SK-N-SH (cell line): ENCODE measurements around the gene ADK. TPM values are rescaled to one million over a fixed set of nuclear protein-coding genes. Genes with fewer than 3 reads are reported as not detected.

Experiments used
- CTCF ChIA-PET: fragments of 300-600, 350-600 bp; formaldehyde crosslinking; extraction: SDS; loops from one replicate; lab custom pipeline; 2021; lab: Yijun Ruan, JAX
- POLR2A ChIA-PET: fragments of 350-600 bp; sonication (Branson Sonifier 250); formaldehyde crosslinking; extraction: SDS; loops from one replicate; lab custom pipeline; 2020; ENCODE audit warnings: antibody characterized with exemption, inconsistent platforms; lab: Yijun Ruan, JAX
- DNase-seq: peaks from one replicate; pipeline ENCODE4 v3.0.0; 2012
- H2AFZ ChIP-seq: fragments of 200-600 bp; sonication (generic); 2 replicates; pipeline ENCODE4 v1.8.1; 2016; ENCODE audit warnings: antibody characterized with exemption, mild to moderate bottlenecking, low read depth
- H3F3A ChIP-seq: fragments of 200-600 bp; sonication (generic); replicated peaks from 2 replicates; pipeline ENCODE3; 2016; ENCODE audit warnings: antibody characterized with exemption, mild to moderate bottlenecking; ENCODE audit not compliant: insufficient read depth
- H3K27ac ChIP-seq, 2 experiments: fragments of 200-500 bp in 1 of 2; fragments of 200-600 bp in 1 of 2; sonication (Bioruptor generic) in 1 of 2; sonication (generic), shearing (Covaris generic) in 1 of 2; 2 replicates each; pipeline versions ENCODE4 v1.5.1 to v1.6.1; 2014 to 2016; ENCODE audit warnings: low read depth in 2 of 2, inconsistent platforms in 1 of 2, low read length in 1 of 2, mild to moderate bottlenecking in 1 of 2, mixed read lengths in 1 of 2
- H3K27me3 ChIP-seq: fragments of 200-600 bp; sonication (generic), shearing (Covaris generic); 2 replicates; pipeline ENCODE4 v1.6.1; 2016; ENCODE audit warnings: mixed run types; ENCODE audit not compliant: insufficient read depth
- H3K36me3 ChIP-seq, 2 experiments: fragments of 200-500 bp in 1 of 2; fragments of 200-600 bp in 1 of 2; sonication (Bioruptor generic) in 1 of 2; sonication (generic) in 1 of 2; replicated peaks in 1 of 2; 2 replicates each; pipeline versions ENCODE3 to v1.5.1; 2014 to 2016; ENCODE audit warnings: low read length in 1 of 2, mild to moderate bottlenecking in 1 of 2; ENCODE audit not compliant: insufficient read depth in 2 of 2, control insufficient read depth in 1 of 2
- H3K4me1 ChIP-seq, 2 experiments: fragments of 200-500 bp in 1 of 2; fragments of 200-600 bp in 1 of 2; sonication (Bioruptor generic) in 1 of 2; sonication (generic), shearing (Covaris generic) in 1 of 2; 2 replicates each; pipeline versions ENCODE4 v1.5.1 to v1.6.1; 2014 to 2016; ENCODE audit warnings: low read depth in 1 of 2, low read length in 1 of 2, mixed run types in 1 of 2; ENCODE audit not compliant: insufficient read depth in 2 of 2, control insufficient read depth in 1 of 2
- H3K4me2 ChIP-seq: fragments of 200-600 bp; sonication (generic), shearing (Covaris generic); 2 replicates; pipeline ENCODE4 v1.6.1; 2017; ENCODE audit warnings: mixed run types
- H3K4me3 ChIP-seq, 2 experiments: fragments of 200-500 bp in 1 of 2; fragments of 200-600 bp in 1 of 2; sonication (Bioruptor generic) in 1 of 2; sonication (generic), shearing (Covaris generic) in 1 of 2; 2 replicates each; pipeline versions ENCODE4 v1.5.1 to v1.8.1; 2014 to 2016; ENCODE audit warnings: low read depth in 2 of 2, inconsistent platforms in 1 of 2, low read length in 1 of 2, mild to moderate bottlenecking in 1 of 2, mixed read lengths in 1 of 2, moderate library complexity in 1 of 2
- H3K79me2 ChIP-seq: fragments of 200-600 bp; sonication (generic); 2 replicates; pipeline ENCODE4 v1.8.1; 2017; ENCODE audit warnings: mild to moderate bottlenecking; ENCODE audit not compliant: insufficient read depth
- H3K9ac ChIP-seq: fragments of 200-600 bp; sonication (generic); 2 replicates; pipeline ENCODE4 v1.6.1; 2017; ENCODE audit warnings: mixed run types
- H3K9me2 ChIP-seq: fragments of 200-600 bp; sonication (generic); 2 replicates; pipeline ENCODE4 v1.6.1; 2017; ENCODE audit warnings: mixed run types
- H3K9me3 ChIP-seq: fragments of 200-600 bp; sonication (generic); 2 replicates; pipeline ENCODE4 v1.6.1; 2017; ENCODE audit warnings: mixed run types, mild to moderate bottlenecking, moderate library complexity
- H4K20me1 ChIP-seq: fragments of 200-600 bp; sonication (generic); 2 replicates; pipeline ENCODE4 v1.6.1; 2017; ENCODE audit warnings: mild to moderate bottlenecking, mixed run types; ENCODE audit not compliant: insufficient read depth
- CHD2 ChIP-seq: fragments of 150-350 bp; IDR thresholded peaks from 2 replicates; pipeline ENCODE4 v1.6.1; 2018; ENCODE audit warnings: low read length; ENCODE audit not compliant: partially characterized antibody
- ELF1 ChIP-seq: IDR thresholded peaks from 2 replicates; pipeline ENCODE4 v1.4.0; 2012
- EP300 ChIP-seq, 2 experiments: IDR thresholded peaks; 2 replicates each; pipeline versions ENCODE4 v1.4.0 to v1.6.1; 2012; ENCODE audit warnings: borderline replicate concordance in 1 of 2, low read depth in 1 of 2, low read length in 1 of 2
- FOSL2 ChIP-seq: IDR thresholded peaks from 2 replicates; pipeline ENCODE4 v1.4.0; 2012; ENCODE audit warnings: low read depth, mild to moderate bottlenecking, moderate library complexity, borderline replicate concordance
- FOXJ3 ChIP-seq: sonication (generic); formaldehyde crosslinking; IDR thresholded peaks from 2 replicates; pipeline ENCODE4 v1.5.1; 2020; ENCODE audit warnings: mild to moderate bottlenecking, missing genetic modification reagents
- GABPA ChIP-seq: IDR thresholded peaks from 2 replicates; pipeline ENCODE4 v1.4.0; 2012; ENCODE audit warnings: low read depth, mild to moderate bottlenecking
- GATA2 ChIP-seq: sonication (generic); formaldehyde crosslinking; IDR thresholded peaks from 2 replicates; pipeline ENCODE4 v1.5.0; 2020; ENCODE audit warnings: mild to moderate bottlenecking, missing genetic modification reagents
- JUND ChIP-seq: IDR thresholded peaks from 2 replicates; pipeline ENCODE4 v1.4.0; 2012
- MEF2A ChIP-seq: IDR thresholded peaks from 2 replicates; pipeline ENCODE4 v1.4.0; 2012; ENCODE audit warnings: low read depth, borderline replicate concordance
- MXI1 ChIP-seq: IDR thresholded peaks from 2 replicates; pipeline ENCODE4 v1.6.1; 2012; ENCODE audit warnings: mild to moderate bottlenecking, low read depth, low read length, improper control_type of control experiment
- NRF1 ChIP-seq: IDR thresholded peaks from 2 replicates; pipeline ENCODE4 v1.6.1; 2012; ENCODE audit warnings: low read depth, mild to moderate bottlenecking, low read length
- POLR2AphosphoS5 ChIP-seq: IDR thresholded peaks from 2 replicates; pipeline ENCODE4 v1.6.1; 2012; ENCODE audit warnings: low read depth, low read length
- RAD21 ChIP-seq: IDR thresholded peaks from 2 replicates; pipeline ENCODE4 v1.6.1; 2012; ENCODE audit warnings: mild to moderate bottlenecking, low read length
- RFX5 ChIP-seq: IDR thresholded peaks from 2 replicates; pipeline ENCODE4 v1.6.1; 2012; ENCODE audit warnings: mild to moderate bottlenecking, improper control_type of control experiment, low read length
- TCF12 ChIP-seq: IDR thresholded peaks from 2 replicates; pipeline ENCODE4 v1.4.0; 2012
- TEAD4 ChIP-seq: IDR thresholded peaks from 2 replicates; pipeline ENCODE4 v1.4.0; 2012; ENCODE audit warnings: mild to moderate bottlenecking, borderline replicate concordance; ENCODE audit not compliant: insufficient read depth
- YY1 ChIP-seq: IDR thresholded peaks from 2 replicates; pipeline ENCODE4 v1.4.0; 2012; ENCODE audit warnings: low read depth, mild to moderate bottlenecking
- WGBS: methylation state at CpG from one replicate; pipeline ENCODE4 v1.1.6; 2017; ENCODE audit warnings: low lambda C conversion rate; 5-methylcytosine and 5-hydroxymethylcytosine counted together
- polyA plus RNA-seq, 3 experiments: library from polyadenylated mRNA; depleted of rRNA; stranded (reverse); fragments of >200 nt; gene quantifications; 2 replicates each; pipeline ENCODE4 v1.2.3, GENCODE V29; 2012
- TF ChIP-seq, protein P1 (sequence below): IDR thresholded peaks from 2 replicates; pipeline ENCODE4 v1.4.0; 2012; ENCODE audit warnings: low read depth, borderline replicate concordance
- TF ChIP-seq, protein P2 (sequence below): fragments of 150-350 bp; IDR thresholded peaks from 2 replicates; pipeline ENCODE4 v1.6.1; 2017; ENCODE audit warnings: antibody characterized with exemption, low read length, low read depth, borderline replicate concordance
- TF ChIP-seq, protein P3 (sequence below): IDR thresholded peaks from 2 replicates; pipeline ENCODE4 v1.4.0; 2012; ENCODE audit warnings: low read depth, borderline replicate concordance
- TF ChIP-seq, protein P4 (sequence below): IDR thresholded peaks from 2 replicates; pipeline ENCODE4; 2012
- TF ChIP-seq, protein P5 (sequence below): IDR thresholded peaks from 2 replicates; pipeline ENCODE4 v1.6.1; 2012; ENCODE audit warnings: mild to moderate bottlenecking, low read depth, low read length, moderate library complexity
- TF ChIP-seq, protein P6 (sequence below): fragments of 200-600 bp; sonication (generic); IDR thresholded peaks from 2 replicates; pipeline ENCODE4 v1.6.1; 2017; ENCODE audit warnings: antibody characterized with exemption, mild to moderate bottlenecking, moderate library complexity

Gene ADK
- polyA plus RNA-seq, 1 of the 3 experiments (the other 2 are of a cell fraction), result 25.1 TPM

DNA sequence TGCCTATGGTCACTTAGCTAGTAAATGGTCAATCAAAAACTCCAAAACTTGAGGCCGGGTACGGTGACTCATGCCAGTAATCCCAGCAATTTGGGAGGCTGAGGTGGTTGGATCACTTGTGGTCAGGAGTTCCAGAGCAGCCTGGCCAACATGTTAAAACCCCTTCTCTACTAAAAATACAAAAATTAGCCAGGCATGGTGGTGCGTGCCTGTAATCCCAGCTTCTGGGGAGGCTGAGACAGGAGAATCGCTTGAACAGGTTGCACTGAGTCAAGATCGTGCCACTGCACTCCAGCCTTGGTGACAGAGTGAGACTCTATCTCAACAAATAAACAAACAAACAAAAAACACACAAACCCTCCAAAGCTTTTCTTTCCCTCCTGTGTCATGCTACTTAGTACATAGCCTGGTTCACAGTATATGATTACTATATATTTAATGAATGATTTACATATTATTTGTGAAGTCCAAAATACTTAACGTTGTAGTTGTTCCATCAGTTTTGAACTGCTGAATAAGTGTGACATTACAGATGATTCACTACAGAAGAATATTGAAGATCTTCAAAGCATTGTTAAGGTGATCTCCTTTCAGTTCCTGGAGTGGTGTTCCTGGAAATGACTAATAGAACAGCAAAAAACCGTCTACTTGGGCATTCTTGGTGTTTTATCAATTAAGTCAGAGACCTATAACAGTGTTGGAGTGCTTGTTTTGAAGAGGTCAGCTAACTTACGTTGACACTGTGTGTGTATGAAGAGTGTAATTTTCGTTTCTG, 72.9 kb downstream of the ADK start:
- H3K9ac ChIP-seq, result no peak overlapping the region
- DNase-seq, result no peak
- H3K36me3 ChIP-seq, result peaks cover 0 to 12% of the 10 kb centered on the region in 2 experiments
- H4K20me1 ChIP-seq, result no peaks in the 10 kb centered on the region
- H3K4me3 ChIP-seq, result no peak overlapping the region
- no peaks in the 10 kb centered on the region for H3K9me3 ChIP-seq
- CTCF ChIA-PET, result interaction anchor here (1.0 to 1.3 kb wide), 2 partner anchors 10 kb away, joined by 3 read pairs; no protein-coding TSS in a partner anchor
- WGBS, result 55% methylated on average over 9 of the region's 9 CpGs
- H3K9me2 ChIP-seq, result no peaks in the 10 kb centered on the region
- no peak overlapping the region for H3K4me2 ChIP-seq
- POLR2A ChIA-PET, result no interaction called here
- peaks cover 0 to 14% of the 10 kb centered on the region in 2 experiments; a peak in 2 of 4 replicates for H3K4me1 ChIP-seq
- peaks cover 23% of the 10 kb centered on the region for H3F3A ChIP-seq
- no peaks in the 10 kb centered on the region for H3K27me3 ChIP-seq
- peak overlapping the region in 1 of 2 experiments; percentile 46; a peak in 2 of 4 replicates for H3K27ac ChIP-seq
- H3K79me2 ChIP-seq, result peaks cover 40% of the 10 kb centered on the region
- no peak overlapping the region for H2AFZ ChIP-seq
- peak; percentile 39; the same call in 1 of the 2 replicates for TF ChIP-seq TEAD4
- TF ChIP-seq POLR2AphosphoS5, result no peak; the same call in 1 of the 2 replicates
- no peak for TF ChIP-seq ELF1
- TF ChIP-seq YY1, result no peak
- TF ChIP-seq MEF2A, result no peak
- TF ChIP-seq, protein P1, sequence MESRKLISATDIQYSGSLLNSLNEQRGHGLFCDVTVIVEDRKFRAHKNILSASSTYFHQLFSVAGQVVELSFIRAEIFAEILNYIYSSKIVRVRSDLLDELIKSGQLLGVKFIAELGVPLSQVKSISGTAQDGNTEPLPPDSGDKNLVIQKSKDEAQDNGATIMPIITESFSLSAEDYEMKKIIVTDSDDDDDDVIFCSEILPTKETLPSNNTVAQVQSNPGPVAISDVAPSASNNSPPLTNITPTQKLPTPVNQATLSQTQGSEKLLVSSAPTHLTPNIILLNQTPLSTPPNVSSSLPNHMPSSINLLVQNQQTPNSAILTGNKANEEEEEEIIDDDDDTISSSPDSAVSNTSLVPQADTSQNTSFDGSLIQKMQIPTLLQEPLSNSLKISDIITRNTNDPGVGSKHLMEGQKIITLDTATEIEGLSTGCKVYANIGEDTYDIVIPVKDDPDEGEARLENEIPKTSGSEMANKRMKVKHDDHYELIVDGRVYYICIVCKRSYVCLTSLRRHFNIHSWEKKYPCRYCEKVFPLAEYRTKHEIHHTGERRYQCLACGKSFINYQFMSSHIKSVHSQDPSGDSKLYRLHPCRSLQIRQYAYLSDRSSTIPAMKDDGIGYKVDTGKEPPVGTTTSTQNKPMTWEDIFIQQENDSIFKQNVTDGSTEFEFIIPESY, result no peak
- TF ChIP-seq, protein P2, sequence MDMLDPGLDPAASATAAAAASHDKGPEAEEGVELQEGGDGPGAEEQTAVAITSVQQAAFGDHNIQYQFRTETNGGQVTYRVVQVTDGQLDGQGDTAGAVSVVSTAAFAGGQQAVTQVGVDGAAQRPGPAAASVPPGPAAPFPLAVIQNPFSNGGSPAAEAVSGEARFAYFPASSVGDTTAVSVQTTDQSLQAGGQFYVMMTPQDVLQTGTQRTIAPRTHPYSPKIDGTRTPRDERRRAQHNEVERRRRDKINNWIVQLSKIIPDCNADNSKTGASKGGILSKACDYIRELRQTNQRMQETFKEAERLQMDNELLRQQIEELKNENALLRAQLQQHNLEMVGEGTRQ, result no peak
- no peak for TF ChIP-seq NRF1
- no peak for TF ChIP-seq CHD2
- TF ChIP-seq MXI1, result no peak
- TF ChIP-seq FOSL2, result peak; percentile 78
- TF ChIP-seq, protein P3, sequence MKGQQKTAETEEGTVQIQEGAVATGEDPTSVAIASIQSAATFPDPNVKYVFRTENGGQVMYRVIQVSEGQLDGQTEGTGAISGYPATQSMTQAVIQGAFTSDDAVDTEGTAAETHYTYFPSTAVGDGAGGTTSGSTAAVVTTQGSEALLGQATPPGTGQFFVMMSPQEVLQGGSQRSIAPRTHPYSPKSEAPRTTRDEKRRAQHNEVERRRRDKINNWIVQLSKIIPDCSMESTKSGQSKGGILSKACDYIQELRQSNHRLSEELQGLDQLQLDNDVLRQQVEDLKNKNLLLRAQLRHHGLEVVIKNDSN, result no peak
- TF ChIP-seq EP300 (IDR thresholded peaks at IDR 0.05; ENCODE audit: borderline replicate concordance in 1 of 2, low read depth in 1 of 2, low read length in 1 of 2), result peak in 1 of 2 experiments; percentile 42; a peak in 1 of 4 replicates
- peak; percentile 52; the same call in 1 of the 2 replicates for TF ChIP-seq TCF12
- peak; percentile 52 for TF ChIP-seq JUND
- TF ChIP-seq, protein P4, sequence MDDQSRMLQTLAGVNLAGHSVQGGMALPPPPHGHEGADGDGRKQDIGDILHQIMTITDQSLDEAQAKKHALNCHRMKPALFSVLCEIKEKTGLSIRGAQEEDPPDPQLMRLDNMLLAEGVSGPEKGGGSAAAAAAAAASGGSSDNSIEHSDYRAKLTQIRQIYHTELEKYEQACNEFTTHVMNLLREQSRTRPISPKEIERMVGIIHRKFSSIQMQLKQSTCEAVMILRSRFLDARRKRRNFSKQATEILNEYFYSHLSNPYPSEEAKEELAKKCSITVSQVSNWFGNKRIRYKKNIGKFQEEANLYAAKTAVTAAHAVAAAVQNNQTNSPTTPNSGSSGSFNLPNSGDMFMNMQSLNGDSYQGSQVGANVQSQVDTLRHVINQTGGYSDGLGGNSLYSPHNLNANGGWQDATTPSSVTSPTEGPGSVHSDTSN, result peak; percentile 59
- TF ChIP-seq RAD21, result no peak
- TF ChIP-seq FOXJ3 (CRISPR knock-in tag), result no peak
- no peak for TF ChIP-seq GABPA
- TF ChIP-seq, protein P5, sequence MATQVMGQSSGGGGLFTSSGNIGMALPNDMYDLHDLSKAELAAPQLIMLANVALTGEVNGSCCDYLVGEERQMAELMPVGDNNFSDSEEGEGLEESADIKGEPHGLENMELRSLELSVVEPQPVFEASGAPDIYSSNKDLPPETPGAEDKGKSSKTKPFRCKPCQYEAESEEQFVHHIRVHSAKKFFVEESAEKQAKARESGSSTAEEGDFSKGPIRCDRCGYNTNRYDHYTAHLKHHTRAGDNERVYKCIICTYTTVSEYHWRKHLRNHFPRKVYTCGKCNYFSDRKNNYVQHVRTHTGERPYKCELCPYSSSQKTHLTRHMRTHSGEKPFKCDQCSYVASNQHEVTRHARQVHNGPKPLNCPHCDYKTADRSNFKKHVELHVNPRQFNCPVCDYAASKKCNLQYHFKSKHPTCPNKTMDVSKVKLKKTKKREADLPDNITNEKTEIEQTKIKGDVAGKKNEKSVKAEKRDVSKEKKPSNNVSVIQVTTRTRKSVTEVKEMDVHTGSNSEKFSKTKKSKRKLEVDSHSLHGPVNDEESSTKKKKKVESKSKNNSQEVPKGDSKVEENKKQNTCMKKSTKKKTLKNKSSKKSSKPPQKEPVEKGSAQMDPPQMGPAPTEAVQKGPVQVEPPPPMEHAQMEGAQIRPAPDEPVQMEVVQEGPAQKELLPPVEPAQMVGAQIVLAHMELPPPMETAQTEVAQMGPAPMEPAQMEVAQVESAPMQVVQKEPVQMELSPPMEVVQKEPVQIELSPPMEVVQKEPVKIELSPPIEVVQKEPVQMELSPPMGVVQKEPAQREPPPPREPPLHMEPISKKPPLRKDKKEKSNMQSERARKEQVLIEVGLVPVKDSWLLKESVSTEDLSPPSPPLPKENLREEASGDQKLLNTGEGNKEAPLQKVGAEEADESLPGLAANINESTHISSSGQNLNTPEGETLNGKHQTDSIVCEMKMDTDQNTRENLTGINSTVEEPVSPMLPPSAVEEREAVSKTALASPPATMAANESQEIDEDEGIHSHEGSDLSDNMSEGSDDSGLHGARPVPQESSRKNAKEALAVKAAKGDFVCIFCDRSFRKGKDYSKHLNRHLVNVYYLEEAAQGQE, result no peak
- TF ChIP-seq GATA2, result no peak
- no peak for TF ChIP-seq RFX5
- TF ChIP-seq, protein P6, sequence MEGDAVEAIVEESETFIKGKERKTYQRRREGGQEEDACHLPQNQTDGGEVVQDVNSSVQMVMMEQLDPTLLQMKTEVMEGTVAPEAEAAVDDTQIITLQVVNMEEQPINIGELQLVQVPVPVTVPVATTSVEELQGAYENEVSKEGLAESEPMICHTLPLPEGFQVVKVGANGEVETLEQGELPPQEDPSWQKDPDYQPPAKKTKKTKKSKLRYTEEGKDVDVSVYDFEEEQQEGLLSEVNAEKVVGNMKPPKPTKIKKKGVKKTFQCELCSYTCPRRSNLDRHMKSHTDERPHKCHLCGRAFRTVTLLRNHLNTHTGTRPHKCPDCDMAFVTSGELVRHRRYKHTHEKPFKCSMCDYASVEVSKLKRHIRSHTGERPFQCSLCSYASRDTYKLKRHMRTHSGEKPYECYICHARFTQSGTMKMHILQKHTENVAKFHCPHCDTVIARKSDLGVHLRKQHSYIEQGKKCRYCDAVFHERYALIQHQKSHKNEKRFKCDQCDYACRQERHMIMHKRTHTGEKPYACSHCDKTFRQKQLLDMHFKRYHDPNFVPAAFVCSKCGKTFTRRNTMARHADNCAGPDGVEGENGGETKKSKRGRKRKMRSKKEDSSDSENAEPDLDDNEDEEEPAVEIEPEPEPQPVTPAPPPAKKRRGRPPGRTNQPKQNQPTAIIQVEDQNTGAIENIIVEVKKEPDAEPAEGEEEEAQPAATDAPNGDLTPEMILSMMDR, result no peak
